Hematopoietic multipotent progenitor cell treated with erythropoietin and hydrocortisone succinate and interleukin-3 and kit ligand, for 4 days (in vitro differentiated cells): ENCODE results near the gene NACC1.

Experiments
- DNase-seq: peaks from one replicate; pipeline ENCODE4 v3.0.0-alpha.2; 2015

The NACC1 gene

GRCh38 chr19:13100841-13101589 lies 17.0 kb upstream of the NACC1 start:
- peak; percentile 80 for DNase-seq

DNA sequence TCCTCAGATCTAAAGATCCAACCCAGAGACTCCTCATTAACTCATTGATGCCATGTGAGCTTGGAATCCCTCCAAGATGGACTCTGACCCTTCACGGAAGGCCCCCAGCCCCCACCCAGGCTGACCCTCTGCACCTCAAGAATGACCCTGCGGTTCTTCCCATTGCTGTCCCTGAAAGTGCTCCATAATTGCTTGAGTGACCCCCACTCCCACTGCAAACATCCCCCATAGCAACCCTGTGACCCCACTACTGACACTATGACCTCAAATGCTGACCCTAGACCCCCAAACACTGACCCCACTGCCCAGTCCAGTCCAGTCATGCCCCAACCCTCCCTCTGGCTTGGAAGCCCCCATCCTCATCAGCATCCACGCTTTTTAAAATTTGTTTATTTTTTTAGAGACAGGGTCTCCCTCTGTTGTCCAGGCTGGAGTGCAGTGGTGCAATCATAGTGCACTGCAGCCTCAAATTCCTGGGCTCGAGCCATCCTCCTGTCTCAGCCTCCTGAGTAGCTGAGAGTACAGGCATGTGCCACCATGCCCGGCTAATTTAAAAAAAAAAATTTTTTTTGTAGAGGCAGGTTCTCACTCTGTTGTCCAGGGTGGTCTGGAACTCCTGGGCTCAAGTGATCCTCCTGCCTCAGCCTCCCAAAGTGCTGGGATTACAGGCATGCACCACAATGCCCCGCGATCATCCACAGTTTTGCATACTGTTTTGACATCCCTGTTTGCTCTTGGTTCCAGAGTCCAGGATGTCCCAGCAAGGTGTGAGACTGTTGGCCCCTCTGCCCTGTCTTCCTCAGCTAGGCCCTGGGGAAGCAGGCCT lies 16.3 kb upstream of the NACC1 start:
- peak; percentile 49 for DNase-seq

GRCh38 chr19:13102416-13102665 lies 15.7 kb upstream of the NACC1 start:
- no peak for DNase-seq

DNA sequence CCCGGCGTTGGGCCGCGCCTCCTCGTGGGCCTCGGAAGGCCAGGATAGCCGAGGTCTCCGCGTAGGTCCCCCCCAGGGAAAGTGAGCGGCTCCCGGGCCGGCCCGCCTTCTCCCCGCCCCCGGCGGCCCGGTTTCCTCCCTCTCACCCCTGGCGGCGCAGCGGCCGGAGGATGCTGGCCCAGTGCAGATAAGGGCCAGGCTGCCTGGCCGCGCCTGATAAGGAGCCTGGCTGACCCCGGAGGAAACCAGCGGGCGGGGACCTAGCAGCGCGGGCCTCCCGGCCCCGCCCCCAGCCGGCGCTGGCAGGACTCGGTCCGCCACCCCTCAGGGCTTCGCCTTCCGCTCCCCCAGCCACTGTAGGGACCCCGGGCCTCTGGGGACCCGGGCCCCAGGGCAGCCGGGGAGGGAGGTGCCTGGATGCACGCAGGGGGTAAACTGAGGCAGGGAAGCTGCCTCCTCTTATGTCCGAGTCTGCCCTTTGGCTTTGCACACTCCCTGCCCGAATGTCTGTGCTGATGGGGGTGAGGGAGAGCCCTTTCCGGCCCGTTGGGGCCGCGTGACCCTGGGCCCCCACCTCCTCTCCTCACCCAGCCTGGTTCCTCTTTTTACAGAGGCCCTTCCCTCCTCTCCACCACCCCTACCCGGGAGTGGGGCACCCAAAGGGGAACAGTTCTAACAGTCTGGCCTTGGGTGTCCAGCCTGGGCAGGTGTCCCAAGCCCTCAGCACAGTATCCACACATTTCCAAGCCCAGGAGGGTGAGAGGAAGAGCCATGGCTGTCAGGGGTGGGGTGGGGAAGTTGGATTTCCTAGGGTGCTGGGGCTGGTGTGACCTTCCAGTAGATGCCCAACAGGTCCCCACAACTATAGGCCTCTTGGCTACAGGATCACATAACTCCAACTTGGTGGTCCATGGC lies 15.1 kb upstream of the NACC1 start, which contains the start of gene LYL1:
Gene LYL1, minus strand, starts transcription at position 193 of the 915 bp plus-strand sequence. CDS start 1,687 bp downstream, outside the sequence.
- peak; percentile 99 for DNase-seq

GRCh38 chr19:13103581-13104359 lies 14.3 kb upstream of the NACC1 start:
- peak; percentile 89 for DNase-seq

GRCh38 chr19:13104360-13104847 lies 13.7 kb upstream of the NACC1 start:
- peak; percentile 96 for DNase-seq

DNA sequence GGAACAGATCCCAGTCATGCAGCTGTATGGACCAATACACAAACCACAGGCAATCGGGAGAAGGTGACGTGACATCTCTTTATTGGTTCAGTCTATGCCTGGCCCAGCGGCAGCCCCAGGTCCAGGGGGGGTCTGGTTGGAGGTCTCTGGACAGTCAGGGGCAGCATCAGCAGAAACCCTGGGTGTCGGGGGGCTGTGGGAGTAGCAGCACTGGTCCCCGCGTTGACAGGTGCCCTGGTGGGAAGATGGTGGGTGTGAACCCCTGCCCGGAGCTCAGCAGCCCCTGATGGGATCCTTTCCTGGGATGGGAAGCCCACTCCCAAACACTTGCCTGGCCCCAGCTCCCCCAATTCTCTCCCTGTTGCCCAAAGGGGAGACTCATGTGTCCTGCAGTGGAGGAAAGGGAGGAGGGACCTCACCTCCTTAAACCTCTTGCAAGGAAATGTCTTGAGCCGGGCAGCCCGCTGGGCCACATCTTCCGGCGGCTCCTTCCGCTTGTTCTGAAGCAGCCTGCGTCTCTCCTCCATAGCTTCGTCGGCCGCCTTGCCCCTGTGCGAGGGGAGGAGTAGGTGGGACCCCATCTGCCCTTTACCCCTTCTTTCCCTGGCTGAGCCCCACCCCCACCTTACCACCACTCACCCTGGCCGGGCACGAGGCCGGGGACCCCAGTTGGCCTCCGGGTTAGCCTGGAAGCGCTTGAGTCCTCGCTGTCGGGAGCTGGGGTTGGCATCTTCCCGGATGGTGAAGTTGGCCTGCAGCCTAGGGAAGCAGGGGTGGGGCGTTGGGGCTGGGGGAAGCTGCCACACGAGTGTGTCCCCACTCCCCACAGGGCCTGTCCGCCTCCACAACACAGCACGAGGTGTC lies 13.0 kb upstream of the NACC1 start:
- peak; percentile 78 for DNase-seq

DNA sequence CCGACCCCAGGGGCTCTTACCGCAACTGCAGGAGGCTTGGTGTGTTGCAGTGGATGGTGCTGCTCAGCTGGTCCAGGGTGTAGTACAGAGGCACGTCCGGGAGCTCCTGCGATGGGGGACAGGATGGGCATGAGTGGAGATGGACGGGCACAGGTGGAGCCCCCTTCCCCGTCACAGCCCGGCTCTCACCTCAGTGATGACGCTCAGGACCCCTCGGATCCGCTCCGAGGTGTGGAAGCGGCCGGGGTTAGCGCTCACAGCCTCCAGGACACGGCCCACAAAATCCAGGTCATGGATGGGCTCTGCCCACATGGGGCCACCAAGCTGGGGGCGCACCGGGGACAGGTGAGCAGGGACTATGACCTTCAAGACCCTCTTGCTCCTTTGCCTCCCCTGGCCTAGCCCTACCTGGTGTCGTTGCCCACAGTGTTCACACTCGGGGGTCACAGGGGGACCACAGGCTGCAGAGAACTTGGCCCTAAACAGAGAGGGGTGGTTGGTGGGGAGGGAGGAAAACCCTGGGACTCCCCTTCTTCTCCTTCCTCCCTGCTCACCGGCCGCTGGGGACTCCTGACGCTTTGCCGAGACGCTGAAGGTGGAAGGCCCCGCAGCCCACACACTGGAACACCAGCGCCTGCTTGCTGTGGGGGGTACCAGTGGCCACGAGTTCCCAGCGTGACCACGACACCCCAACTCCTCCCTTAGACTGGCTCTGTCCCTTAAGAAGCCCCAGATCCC lies 8.5 kb upstream of the NACC1 start:
- DNase-seq = no peak

DNA sequence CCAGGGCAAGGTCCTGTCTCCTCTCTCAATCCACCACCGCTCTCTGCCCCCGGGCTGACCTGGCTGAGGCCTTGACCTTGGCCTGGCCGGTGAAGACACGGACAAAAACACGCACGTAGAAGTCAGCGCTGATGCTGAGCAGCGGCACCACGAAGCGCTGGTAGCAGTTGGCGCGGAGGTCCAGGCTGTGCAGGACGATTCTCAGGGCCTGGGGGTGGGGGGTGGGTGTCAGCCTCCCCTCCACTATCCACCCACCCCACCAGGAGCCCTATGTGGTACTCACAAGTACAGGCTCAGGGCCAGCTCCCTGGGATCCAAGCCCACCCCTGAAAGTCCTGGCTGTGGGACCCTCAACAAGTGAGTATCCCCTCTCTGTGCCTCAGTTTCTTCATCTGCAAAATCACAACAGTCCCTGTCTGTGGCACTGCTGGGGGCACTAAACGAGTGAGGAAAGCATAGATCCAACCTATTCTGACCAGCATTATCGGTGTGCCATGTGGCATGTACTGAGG lies 7.9 kb upstream of the NACC1 start:
- DNase-seq = no peak

GRCh38 chr19:13112555-13112954 lies 5.5 kb upstream of the NACC1 start:
- no peak for DNase-seq

DNA sequence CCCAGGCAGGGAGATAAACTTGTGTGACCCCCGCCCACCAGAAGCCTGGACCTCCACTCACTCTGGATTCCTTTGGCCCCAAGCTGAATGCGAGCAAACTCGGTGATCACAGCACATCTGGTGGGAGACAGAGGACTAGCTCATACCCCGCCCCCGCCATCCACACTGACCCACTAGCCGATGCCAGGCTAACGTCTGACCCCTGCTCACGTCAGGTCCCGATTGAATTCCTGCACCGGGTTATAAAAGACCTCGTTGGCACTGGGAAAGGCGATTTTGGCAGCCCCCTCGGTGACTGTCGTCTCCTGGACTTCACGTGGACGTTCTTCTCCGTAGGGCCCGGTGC lies 2.2 kb upstream of the NACC1 start:
- no peak for DNase-seq

- DNase-seq = peak; percentile 98
These were observed 1.5 kb upstream of the NACC1 start, which contains the start of gene TRMT1 for GRCh38 chr19:13116282-13117175. Gene TRMT1, minus strand, starts transcription at chr19:13116740. Its CDS starts 341 bp downstream, at chr19:13116399.

- peak; percentile 35 for DNase-seq
These were observed 790 bp upstream of the NACC1 start for GRCh38 chr19:13117176-13117771.

DNA sequence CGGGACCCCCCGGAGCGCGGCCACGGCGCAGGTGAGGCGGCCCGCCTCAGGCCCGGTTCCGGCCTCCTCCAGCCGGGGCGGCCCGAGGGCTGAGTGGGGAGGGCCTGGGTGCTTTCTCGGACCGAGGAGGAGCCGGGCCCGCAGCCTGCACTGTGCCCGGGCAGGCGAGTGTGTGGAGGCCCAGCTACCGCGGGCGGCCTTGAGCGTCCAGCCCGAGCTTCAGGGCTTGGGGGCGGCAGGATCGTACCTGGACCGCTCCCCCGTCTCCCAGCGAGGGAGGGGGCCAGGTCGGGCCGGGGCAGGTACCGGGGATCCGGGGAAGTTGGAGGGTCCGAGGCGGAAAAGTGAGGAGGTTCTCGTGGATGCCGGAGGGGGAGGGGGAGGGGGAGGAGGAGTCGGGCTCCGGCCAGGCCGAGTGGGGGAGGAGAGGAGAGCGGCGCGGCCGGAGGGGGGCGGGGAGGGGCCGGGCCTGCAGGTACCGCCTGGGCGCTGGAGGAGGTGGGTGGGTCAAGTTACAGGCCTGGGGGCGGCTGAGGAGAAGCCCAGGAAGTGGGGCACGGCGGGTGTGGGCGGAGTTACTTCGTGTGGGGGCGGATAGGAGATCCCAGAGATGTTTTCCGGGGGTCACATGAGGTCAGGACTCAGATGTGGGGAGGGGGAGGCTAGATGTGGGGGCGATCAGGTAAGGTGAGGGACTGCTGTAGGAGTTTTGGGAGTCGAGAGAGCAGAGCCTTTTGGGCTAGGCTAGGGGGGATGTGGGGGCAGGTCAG lies 545 bp downstream of the NACC1 start:
- DNase-seq = peak; percentile 77

- DNase-seq = no peak
These were observed 1.6 kb downstream of the NACC1 start for GRCh38 chr19:13119627-13120026.

DNA sequence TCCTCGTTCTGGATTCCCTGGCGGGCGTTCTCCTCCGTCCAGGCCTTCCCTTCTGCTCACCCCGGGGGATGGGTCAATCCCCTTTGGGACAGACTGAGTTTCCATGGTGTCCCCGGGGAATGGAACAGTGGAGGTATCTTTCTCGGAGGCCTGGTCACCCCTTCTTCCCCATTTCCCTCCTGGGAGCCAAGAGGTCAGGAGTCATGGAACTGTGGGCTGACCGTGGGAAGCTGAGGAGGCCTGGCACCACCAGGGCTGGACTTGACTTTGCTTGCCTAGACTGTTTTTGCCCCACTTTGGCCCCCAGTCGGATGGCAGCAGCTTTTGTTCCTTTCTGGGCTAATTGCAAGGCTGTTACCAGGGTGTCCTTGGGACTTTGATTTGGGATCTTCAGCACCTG lies 2.0 kb downstream of the NACC1 start:
- no peak for DNase-seq

GRCh38 chr19:13120817-13121216 lies 2.8 kb downstream of the NACC1 start:
- DNase-seq = no peak
